SK-N-MC (cell line): ENCODE data around the gene COL12A1.

ENCODE experiments used
- EZH2 ChIP-seq: fragments of 200-600 bp; sonication (generic); IDR thresholded peaks from one replicate; pipeline ENCODE4 v1.6.1; 2017; ENCODE audit warnings: antibody characterized with exemption
- POLR2AphosphoS5 ChIP-seq: IDR thresholded peaks from 2 replicates; pipeline ENCODE4 v1.6.1; 2012; ENCODE audit warnings: mild to moderate bottlenecking, low read depth, low read length, borderline replicate concordance

DNA sequence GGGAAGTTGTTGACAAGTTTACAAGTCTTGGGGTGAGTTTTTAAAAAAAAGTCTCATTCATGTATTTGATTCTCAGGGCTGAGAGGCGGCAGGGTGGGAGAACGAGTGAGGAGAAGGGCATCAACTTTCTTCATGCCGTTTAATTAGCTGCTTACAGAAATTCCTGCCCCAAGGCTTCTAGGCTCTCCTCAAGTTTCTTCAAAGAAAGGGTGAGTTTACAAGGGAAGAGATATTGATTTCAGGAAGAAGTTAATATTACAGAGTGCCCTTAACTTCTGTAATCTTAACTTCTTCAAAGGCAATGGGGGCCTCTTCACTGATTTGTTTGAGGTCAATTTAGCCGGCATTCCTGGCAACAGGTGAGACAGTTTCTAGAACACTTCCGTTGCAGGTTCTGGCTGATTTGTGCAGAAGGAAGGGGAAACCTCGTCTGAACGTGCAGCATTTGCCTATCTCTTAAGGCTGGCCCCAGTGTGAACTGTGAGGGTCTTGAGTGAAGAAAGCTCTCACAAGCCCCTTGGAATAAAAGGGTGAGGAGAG lies 3.4 kb upstream of the COL12A1 start:
- TF ChIP-seq EZH2 = no peak
- TF ChIP-seq POLR2AphosphoS5 = no peak
